GM12878 (cell line): ENCODE measurements around the gene STXBP5. TPM values are rescaled to one million over a fixed set of nuclear protein-coding genes. Genes with fewer than 3 reads are reported as not detected.

Experiments
- ATAC-seq: fragments of 200-7000 bp; cut with Tn5 transposase; 3 replicates; pipeline ENCODE4 v1.9.1; 2020; ENCODE audit warnings: mild to moderate bottlenecking, moderate library complexity
- BruUV-seq: library from RNA; stranded (reverse); fragments of 400-500 nt; replicated peaks from 2 replicates; lab custom pipeline; 2021; lab: Mats Ljungman, UMichigan
- CTCF ChIA-PET: fragments of 300-600 bp; sonication (Branson Sonifier 250); formaldehyde crosslinking; extraction: SDS; loops from one replicate; lab custom pipeline; 2021; ENCODE audit warnings: inconsistent platforms; lab: Yijun Ruan, JAX
- POLR2A ChIA-PET: fragments of 350-600 bp; formaldehyde crosslinking; extraction: SDS; loops from one replicate; lab custom pipeline; 2021; ENCODE audit warnings: inconsistent platforms; lab: Charles Lee
- RAD21 ChIA-PET: fragments of 300-600 bp; sonication (Branson Sonifier 250); formaldehyde crosslinking; loops from one replicate; lab custom pipeline; 2023; ENCODE audit warnings: antibody characterized with exemption; ENCODE audit not compliant: unreplicated experiment; lab: Charles Lee
- SMC1A ChIA-PET: fragments of 300-600 bp; sonication (Branson Sonifier 250); formaldehyde crosslinking; loops from one replicate; lab custom pipeline; 2023; ENCODE audit not compliant: unreplicated experiment, uncharacterized antibody; lab: Charles Lee
- DNase-seq: peaks from one replicate; pipeline ENCODE4 v3.0.0-alpha.2; 2011; ENCODE audit warnings: low read depth, low spot score
- FAIRE-seq: peaks from 3 replicates; lab custom pipeline; 2011; peaks lifted over from hg19 to GRCh38; lab: Jason Lieb, UNC
- H2AFZ ChIP-seq: 2 replicates; pipeline ENCODE4 v1.6.0; 2011; ENCODE audit warnings: low read depth, low read length, control low read depth; ENCODE audit not compliant: control insufficient read depth
- H3K27ac ChIP-seq: 2 replicates; pipeline ENCODE4 v1.5.1; 2011; ENCODE audit warnings: control low read depth; ENCODE audit not compliant: control insufficient read depth, insufficient read depth
- H3K27me3 ChIP-seq, 2 experiments: replicated peaks in 1 of 2; 2 replicates each; pipeline versions ENCODE4 v1.6.0 to v1.6.1; 2011; ENCODE audit warnings: low read length in 1 of 2; ENCODE audit not compliant: control insufficient read depth in 2 of 2, insufficient read depth in 2 of 2
- H3K36me3 ChIP-seq, 2 experiments: 2 replicates each; pipeline ENCODE4 v1.5.1; 2011; ENCODE audit warnings: low read length in 1 of 2; ENCODE audit not compliant: control insufficient read depth in 2 of 2, insufficient read depth in 2 of 2
- H3K4me1 ChIP-seq: 2 replicates; pipeline ENCODE4 v1.6.1; 2011; ENCODE audit warnings: mild to moderate bottlenecking, low read length, moderate library complexity, mixed read lengths; ENCODE audit not compliant: control insufficient read depth, insufficient read depth
- H3K4me2 ChIP-seq: 2 replicates; pipeline ENCODE4 v1.6.0; 2011; ENCODE audit warnings: control low read depth; ENCODE audit not compliant: control insufficient read depth, insufficient read depth
- H3K4me3 ChIP-seq: fragments of 200-600 bp; sonication (generic); 2 replicates; pipeline ENCODE4 v1.5.1; 2016
- H3K79me2 ChIP-seq: 2 replicates; pipeline ENCODE4 v1.6.0; 2011; ENCODE audit warnings: low read length; ENCODE audit not compliant: control insufficient read depth, insufficient read depth
- H3K9ac ChIP-seq: 2 replicates; pipeline ENCODE4 v1.8.0; 2011; ENCODE audit warnings: low read length, control low read depth, mixed read lengths; ENCODE audit not compliant: control insufficient read depth, insufficient read depth
- H3K9me3 ChIP-seq: replicated peaks from 3 replicates; pipeline ENCODE4 v1.5.1; 2011; ENCODE audit warnings: mild to moderate bottlenecking, low read length; ENCODE audit not compliant: control insufficient read depth, insufficient read depth
- H4K20me1 ChIP-seq: 2 replicates; pipeline ENCODE4 v1.6.0; 2011; ENCODE audit not compliant: control insufficient read depth, insufficient read depth
- ASH2L ChIP-seq: fragments of 300-600, 200-600 bp; sonication (generic); IDR thresholded peaks from 2 replicates; pipeline ENCODE4 v1.6.1; 2017; ENCODE audit warnings: low read depth, mild to moderate bottlenecking, borderline replicate concordance
- BCL11A ChIP-seq: IDR thresholded peaks from 2 replicates; pipeline ENCODE4 v1.6.1; 2011; ENCODE audit warnings: low read depth, low read length
- MEF2A ChIP-seq: IDR thresholded peaks from 2 replicates; pipeline ENCODE4 v1.6.1; 2011; ENCODE audit warnings: low read depth, mild to moderate bottlenecking, low read length, moderate library complexity; ENCODE audit not compliant: insufficient read depth
- POLR2A ChIP-seq: IDR thresholded peaks from 2 replicates; pipeline ENCODE4 v1.6.1; 2011; ENCODE audit warnings: low read depth, mild to moderate bottlenecking, low read length
- RELA ChIP-seq: fragments of 450-650 bp; IDR thresholded peaks from 2 replicates; pipeline ENCODE4 v1.8.0; 2014; ENCODE audit warnings: borderline replicate concordance; ENCODE audit not compliant: partially characterized antibody
- STAT1 ChIP-seq: fragments of 450-650 bp; conservative IDR thresholded peaks from 2 replicates; pipeline ENCODE4 v1.6.1; 2014; ENCODE audit warnings: antibody characterized with exemption, mild to moderate bottlenecking
- TARDBP ChIP-seq: IDR thresholded peaks from 2 replicates; pipeline ENCODE4 v1.6.1; 2016; ENCODE audit warnings: borderline replicate concordance
- YBX1 ChIP-seq: fragments of 450-650 bp; IDR thresholded peaks from 2 replicates; pipeline ENCODE4 v1.6.1; 2016; ENCODE audit warnings: antibody characterized with exemption
- WGBS: methylation state at CpG from one replicate; pipeline ENCODE4 v1.1.6; 2016; ENCODE audit warnings: low lambda C conversion rate; ENCODE audit not compliant: insufficient replicate concordance, insufficient coverage; ENCODE audit errors: missing lambda C conversion rate; 5-methylcytosine and 5-hydroxymethylcytosine counted together
- in situ Hi-C: fragments of 300-500 bp; cut with MboI; formaldehyde crosslinking; loops from 9 replicates; pipeline ENCODE4 v1.14.3; 2018; ENCODE audit warnings: mixed read lengths
- intact Hi-C: fragments of 100-400 bp; cut with micrococcal nuclease; formaldehyde crosslinking; loops from one replicate; pipeline ENCODE4 v1.14.2; 2022; ENCODE audit not compliant: unreplicated experiment
- polyA plus RNA-seq, 11 experiments: library from polyadenylated mRNA; depleted of rRNA in 4 of 11; unstranded in 6 of 11; stranded (reverse) in 5 of 11; fragments of >200 nt; fragmentation: Nextera tagmentation in 4 of 11; fragmentation: Illumina TruSeq in 1 of 11; extraction: Ambion mirVana in 4 of 11; extraction: Trizol in 1 of 11; gene quantifications; 1 replicate in 1 of 11; 2 replicates in 10 of 11; pipeline versions ENCODE4 v1.2.1 to v1.2.3, GENCODE V29; 2011 to 2016; ENCODE audit warnings: inconsistent platforms in 2 of 11, missing spikeins in 2 of 11, low read depth in 1 of 11
- total RNA-seq, 4 experiments: library from RNA; depleted of rRNA in 3 of 4; stranded (reverse); fragments of >200 nt in 3 of 4; fragmentation: Illumina TruSeq in 1 of 4; extraction: Trizol in 1 of 4; gene quantifications; 2 replicates each; pipeline versions ENCODE4 v1.2.1 to v1.2.3, GENCODE V29; 2013 to 2021
- TF ChIP-seq, protein P1 (sequence below): fragments of 450-650 bp; IDR thresholded peaks from 2 replicates; pipeline ENCODE4 v1.6.1; 2016; ENCODE audit warnings: mild to moderate bottlenecking, moderate library complexity, borderline replicate concordance

The STXBP5 gene
- total and polyA plus RNA-seq, 10 of the 15 experiments (the other 5 are each of a cell fraction or from before 2014, with no cell fraction given): 1.4 to 13.2 (median 8.4) TPM

DNA sequence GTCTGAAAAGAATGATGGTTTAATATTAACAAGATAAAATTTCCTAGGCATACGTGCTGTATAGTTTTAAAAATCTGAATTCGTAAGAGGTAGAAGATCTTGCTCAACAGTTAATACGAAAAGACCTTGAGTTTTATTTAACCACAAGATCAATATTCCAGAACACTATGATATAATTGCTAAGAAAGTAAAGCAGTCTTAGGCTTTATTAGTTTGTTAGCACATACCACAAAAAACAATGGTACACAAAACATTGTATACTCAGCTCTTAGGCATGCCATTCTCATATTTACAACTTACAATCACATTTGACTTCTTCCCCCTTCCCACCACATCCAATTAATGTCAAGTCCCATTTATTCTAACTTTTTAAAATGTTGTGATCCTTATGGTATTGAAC lies 24.4 kb upstream of the STXBP5 start (continued):
- TF ChIP-seq, protein P1, sequence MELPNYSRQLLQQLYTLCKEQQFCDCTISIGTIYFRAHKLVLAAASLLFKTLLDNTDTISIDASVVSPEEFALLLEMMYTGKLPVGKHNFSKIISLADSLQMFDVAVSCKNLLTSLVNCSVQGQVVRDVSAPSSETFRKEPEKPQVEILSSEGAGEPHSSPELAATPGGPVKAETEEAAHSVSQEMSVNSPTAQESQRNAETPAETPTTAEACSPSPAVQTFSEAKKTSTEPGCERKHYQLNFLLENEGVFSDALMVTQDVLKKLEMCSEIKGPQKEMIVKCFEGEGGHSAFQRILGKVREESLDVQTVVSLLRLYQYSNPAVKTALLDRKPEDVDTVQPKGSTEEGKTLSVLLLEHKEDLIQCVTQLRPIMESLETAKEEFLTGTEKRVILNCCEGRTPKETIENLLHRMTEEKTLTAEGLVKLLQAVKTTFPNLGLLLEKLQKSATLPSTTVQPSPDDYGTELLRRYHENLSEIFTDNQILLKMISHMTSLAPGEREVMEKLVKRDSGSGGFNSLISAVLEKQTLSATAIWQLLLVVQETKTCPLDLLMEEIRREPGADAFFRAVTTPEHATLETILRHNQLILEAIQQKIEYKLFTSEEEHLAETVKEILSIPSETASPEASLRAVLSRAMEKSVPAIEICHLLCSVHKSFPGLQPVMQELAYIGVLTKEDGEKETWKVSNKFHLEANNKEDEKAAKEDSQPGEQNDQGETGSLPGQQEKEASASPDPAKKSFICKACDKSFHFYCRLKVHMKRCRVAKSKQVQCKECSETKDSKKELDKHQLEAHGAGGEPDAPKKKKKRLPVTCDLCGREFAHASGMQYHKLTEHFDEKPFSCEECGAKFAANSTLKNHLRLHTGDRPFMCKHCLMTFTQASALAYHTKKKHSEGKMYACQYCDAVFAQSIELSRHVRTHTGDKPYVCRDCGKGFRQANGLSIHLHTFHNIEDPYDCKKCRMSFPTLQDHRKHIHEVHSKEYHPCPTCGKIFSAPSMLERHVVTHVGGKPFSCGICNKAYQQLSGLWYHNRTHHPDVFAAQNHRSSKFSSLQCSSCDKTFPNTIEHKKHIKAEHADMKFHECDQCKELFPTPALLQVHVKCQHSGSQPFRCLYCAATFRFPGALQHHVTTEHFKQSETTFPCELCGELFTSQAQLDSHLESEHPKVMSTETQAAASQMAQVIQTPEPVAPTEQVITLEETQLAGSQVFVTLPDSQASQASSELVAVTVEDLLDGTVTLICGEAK: no peak
- TF ChIP-seq MEF2A (no peak), BCL11A (no peak), STAT1 (no peak), RELA (no peak), YBX1 (no peak)

DNA sequence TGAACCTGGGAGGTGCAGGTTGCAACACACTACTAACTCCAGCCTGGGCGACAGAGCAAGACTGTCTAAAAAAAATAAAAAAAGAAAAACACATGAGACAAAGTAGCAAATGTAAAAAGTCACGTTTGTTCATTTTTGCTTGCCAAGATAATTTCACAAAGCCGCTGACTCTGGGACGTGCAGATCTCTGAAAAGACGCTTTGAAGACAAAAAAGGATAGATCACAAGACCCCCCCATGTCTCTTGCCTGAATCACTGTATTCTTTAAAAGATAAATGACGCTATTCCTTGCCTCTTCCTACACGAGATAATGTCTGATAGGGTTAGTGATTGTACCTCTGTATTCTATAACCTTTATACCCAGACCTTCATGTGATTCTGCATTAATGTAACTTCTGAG lies 23.3 kb upstream of the STXBP5 start:
- POLR2A ChIA-PET: no interaction called here
- in situ Hi-C loops: no loop called here
- H3K27me3 ChIP-seq: no peaks in the 10 kb centered on the region
- TF ChIP-seq TARDBP: no peak
- no peak for TF ChIP-seq ASH2L
- no peak for TF ChIP-seq POLR2A
- no peak for TF ChIP-seq STAT1
- TF ChIP-seq, all 136 proteins: peak for 0
- no peaks in the 10 kb centered on the region for H3K36me3 ChIP-seq
- intact Hi-C loops: no loop called here
- no peaks in the 10 kb centered on the region for H3K4me1 ChIP-seq
- no TSS peak for BruUV-seq
- SMC1A ChIA-PET: no interaction called here
- CTCF ChIA-PET: interaction anchor here (0.7 kb wide), 1 partner anchor 31 kb away, joined by 4 read pairs; no protein-coding TSS in a partner anchor
- no peak overlapping the region for H3K27ac ChIP-seq
- H3K79me2 ChIP-seq: no peaks in the 10 kb centered on the region
- H3K9me3 ChIP-seq: no peaks in the 10 kb centered on the region
- WGBS: 40% methylated on average over 7 of the region's 7 CpGs
- no peak overlapping the region for H3K4me3 ChIP-seq
- H2AFZ ChIP-seq: no peak overlapping the region
- RAD21 ChIA-PET: no interaction called here
- H3K9ac ChIP-seq: no peak overlapping the region
- DNase-seq (no peak), FAIRE-seq (no peak), ATAC-seq (no peak)
- no peak overlapping the region for H3K4me2 ChIP-seq
- no peaks in the 10 kb centered on the region for H4K20me1 ChIP-seq
